ENCODE results near the gene GMPR2. TPM values are rescaled to one million over a fixed set of nuclear protein-coding genes. Genes with fewer than 3 reads are reported as not detected.

GMPR2 gene
- total RNA-seq, 6 experiments from 2014 or later: 26.2 to 40.2 (median 34.2) TPM

- TF ChIP-seq, protein P1, sequence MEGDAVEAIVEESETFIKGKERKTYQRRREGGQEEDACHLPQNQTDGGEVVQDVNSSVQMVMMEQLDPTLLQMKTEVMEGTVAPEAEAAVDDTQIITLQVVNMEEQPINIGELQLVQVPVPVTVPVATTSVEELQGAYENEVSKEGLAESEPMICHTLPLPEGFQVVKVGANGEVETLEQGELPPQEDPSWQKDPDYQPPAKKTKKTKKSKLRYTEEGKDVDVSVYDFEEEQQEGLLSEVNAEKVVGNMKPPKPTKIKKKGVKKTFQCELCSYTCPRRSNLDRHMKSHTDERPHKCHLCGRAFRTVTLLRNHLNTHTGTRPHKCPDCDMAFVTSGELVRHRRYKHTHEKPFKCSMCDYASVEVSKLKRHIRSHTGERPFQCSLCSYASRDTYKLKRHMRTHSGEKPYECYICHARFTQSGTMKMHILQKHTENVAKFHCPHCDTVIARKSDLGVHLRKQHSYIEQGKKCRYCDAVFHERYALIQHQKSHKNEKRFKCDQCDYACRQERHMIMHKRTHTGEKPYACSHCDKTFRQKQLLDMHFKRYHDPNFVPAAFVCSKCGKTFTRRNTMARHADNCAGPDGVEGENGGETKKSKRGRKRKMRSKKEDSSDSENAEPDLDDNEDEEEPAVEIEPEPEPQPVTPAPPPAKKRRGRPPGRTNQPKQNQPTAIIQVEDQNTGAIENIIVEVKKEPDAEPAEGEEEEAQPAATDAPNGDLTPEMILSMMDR (IDR thresholded peaks at IDR 0.05): no peak
- TF ChIP-seq POLR2A (IDR thresholded peaks at IDR 0.05): no peak
- WGBS (ENCODE audit: insufficient coverage, low coverage, low lambda C conversion rate, missing lambda C conversion rate): 58% methylated on average over 7 of the region's 11 CpGs
- no peak for DNase-seq
Observed at GRCh38 chr14:24277606-24278321, 45.0 kb downstream of the GMPR2 start.

GRCh38 chr14:24278424-24278823 is 45.7 kb downstream of the GMPR2 start:
- ATAC-seq (no peak), DNase-seq (no peak)
- Histone ChIP-seq H3K4me1 (peaks cover 0 to 8% (median 0%) of the 10 kb centered on the region in 4 donors), H3K9me3 (no peaks in the 10 kb centered on the region), H3K27ac (no peak overlapping the region), H3K27me3 (no peaks in the 10 kb centered on the region), H3K4me3 (no peak overlapping the region), H3K36me3 (no peaks in the 10 kb centered on the region)
- TF ChIP-seq, protein P1 (IDR thresholded peaks at IDR 0.05): no peak
- TF ChIP-seq POLR2A (IDR thresholded peaks at IDR 0.05): no peak
- intact Hi-C loops (cut with DNase I): no loop called here
- WGBS (ENCODE audit: insufficient coverage, low coverage, low lambda C conversion rate, missing lambda C conversion rate): 84% methylated on average over 5 of the region's 5 CpGs

More at GRCh38 chr14:24277606-24278321, 45.0 kb downstream of the GMPR2 start:
- H3K36me3 ChIP-seq: no peaks in the 10 kb centered on the region
- no peak overlapping the region for H3K4me3 ChIP-seq
- H3K9me3 ChIP-seq: no peaks in the 10 kb centered on the region
- H3K27me3 ChIP-seq: no peaks in the 10 kb centered on the region
- peak; percentile 17 to 51 (median 39) for ATAC-seq
- no peak overlapping the region for H3K27ac ChIP-seq
- intact Hi-C loops (cut with DNase I): no loop called here
- peaks cover 0 to 13% (median 0%) of the 10 kb centered on the region in 4 donors for H3K4me1 ChIP-seq

- H3K27ac ChIP-seq: no peak overlapping the region
Observed at GRCh38 chr14:24279301-24280186, 46.8 kb downstream of the GMPR2 start.

DNA sequence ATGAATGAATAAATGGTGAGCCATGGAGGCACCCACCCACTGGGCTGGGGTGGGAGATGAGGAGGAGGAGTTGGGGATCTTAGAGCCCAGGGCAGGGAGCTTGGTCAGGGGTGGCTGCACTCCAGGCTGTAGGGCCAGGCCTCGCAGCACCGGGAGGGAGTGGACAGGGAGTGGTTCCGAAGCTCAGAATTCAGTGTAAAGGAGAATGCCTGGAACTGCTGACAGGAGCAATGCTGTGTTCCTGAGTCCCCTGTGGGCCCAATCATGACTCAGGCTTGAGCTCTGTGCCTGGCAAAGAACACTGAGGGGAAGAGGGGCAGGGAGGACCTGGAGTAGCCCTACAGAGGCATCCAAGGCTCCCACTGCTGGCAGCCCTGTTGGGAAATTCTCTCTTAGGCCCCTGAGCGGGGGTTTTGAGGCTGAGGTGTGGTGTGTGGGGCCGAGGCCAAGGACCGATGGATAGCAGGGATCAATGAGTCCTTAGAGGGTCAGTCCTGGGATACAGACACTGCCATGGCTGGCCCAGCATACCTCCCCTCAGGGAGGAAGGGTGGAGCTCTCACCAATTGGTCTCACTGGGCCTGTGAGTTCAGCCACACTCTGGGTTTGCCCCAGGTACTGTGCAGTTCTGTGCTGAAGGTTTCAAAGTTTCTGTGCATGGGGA is 48.2 kb downstream of the GMPR2 start:
- ATAC-seq: peak in 1 of 4 donors; percentile 9
- no peaks in the 10 kb centered on the region for H3K36me3 ChIP-seq
- no peak for DNase-seq
- no peaks in the 10 kb centered on the region for H3K4me1 ChIP-seq
- no peaks in the 10 kb centered on the region for H3K9me3 ChIP-seq
- intact Hi-C loops (cut with DNase I): no loop called here
- TF ChIP-seq, protein P1 (IDR thresholded peaks at IDR 0.05): no peak
- no peak for TF ChIP-seq POLR2A (IDR thresholded peaks at IDR 0.05)
- 80% methylated on average over 1 of the region's 6 CpGs for WGBS (ENCODE audit: insufficient coverage, low coverage, low lambda C conversion rate, missing lambda C conversion rate)
- H3K27me3 ChIP-seq: no peaks in the 10 kb centered on the region
- H3K4me3 ChIP-seq: no peak overlapping the region
- no peak overlapping the region for H3K27ac ChIP-seq

More at GRCh38 chr14:24279301-24280186, 46.8 kb downstream of the GMPR2 start:
- Histone ChIP-seq H3K4me3 (no peak overlapping the region), H3K27me3 (no peaks in the 10 kb centered on the region), H3K4me1 (no peaks in the 10 kb centered on the region), H3K36me3 (no peaks in the 10 kb centered on the region), H3K9me3 (no peaks in the 10 kb centered on the region)
- ATAC-seq (peak; percentile 18 to 59 (median 46)), DNase-seq (no peak)
- TF ChIP-seq, protein P1 (IDR thresholded peaks at IDR 0.05): peak in 3 of 4 donors; percentile 19 to 43 (median 28)
- TF ChIP-seq POLR2A (IDR thresholded peaks at IDR 0.05): no peak
- 35% methylated on average over 6 of the region's 11 CpGs for WGBS (ENCODE audit: insufficient coverage, low coverage, low lambda C conversion rate, missing lambda C conversion rate)
- intact Hi-C loops (cut with DNase I): no loop called here
